Activated T-helper 1 cell treated with anti-CD3 and anti-CD28 coated beads, Interleukin-2, amount 50 U/mL, for 16 hours (primary cell): ENCODE data around the gene LDB3.
"Not testable (repeated sequence)": the region's sequence is repeated elsewhere in the genome, so short reads cannot be mapped to it uniquely, and the experiment has no call there.

ENCODE experiments used
- DNase-seq, 2 donors: peaks; one replicate each; pipeline ENCODE4 v3.0.0-alpha.2; 2020; ENCODE audit warnings: low read depth in 1 of 2, low spot score in 1 of 2

LDB3 gene

GRCh38 chr10:86668297-86669165 lies at the start of gene LDB3:
Gene LDB3, plus strand, starts transcription at chr10:86668511. Its CDS starts 181 bp downstream, at chr10:86668692.
- DNase-seq = no peak

- DNase-seq = no peak
Measured at GRCh38 chr10:86628311-86628710, 40.0 kb upstream of the LDB3 start.

GRCh38 chr10:86630079-86630478 lies 38.2 kb upstream of the LDB3 start:
- DNase-seq = no peak

DNA sequence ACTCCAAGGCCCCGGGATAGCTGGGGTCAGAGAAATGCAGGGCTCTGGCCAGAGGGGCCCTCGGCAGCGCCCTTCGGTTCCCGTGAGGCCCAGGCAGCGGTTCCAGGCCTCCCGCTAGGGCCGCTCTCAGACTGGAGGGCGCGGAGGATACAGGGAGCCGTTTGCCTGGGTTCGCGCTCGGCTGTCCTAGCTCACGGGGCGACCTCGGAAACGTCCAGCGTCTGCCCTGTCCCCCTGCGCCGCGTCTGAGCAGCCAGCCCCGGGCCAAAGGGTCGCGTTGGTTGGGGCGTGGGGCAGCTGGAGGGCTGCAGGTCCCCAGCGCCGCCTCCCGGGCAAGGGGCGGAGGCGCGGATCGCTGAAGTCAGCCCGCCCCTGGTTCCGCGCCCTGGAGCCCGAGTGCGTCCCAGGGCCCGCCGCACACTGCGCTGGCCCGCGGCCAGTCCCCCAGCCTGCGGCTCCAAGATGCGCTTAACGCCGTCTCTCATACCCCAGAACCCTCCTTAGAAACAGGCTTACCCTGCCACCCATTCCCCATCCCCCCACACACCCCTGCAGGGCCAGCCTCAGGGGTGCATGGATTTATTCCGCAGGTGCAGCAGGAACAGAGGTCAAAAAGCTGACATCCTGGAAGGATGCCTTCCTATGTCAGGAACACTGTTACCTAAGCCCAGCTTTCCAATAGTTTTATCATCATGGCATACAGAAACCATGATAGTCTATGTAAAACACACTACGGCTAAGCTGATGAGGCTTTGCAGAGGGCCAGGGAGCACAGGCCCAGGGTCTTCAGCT lies 36.1 kb upstream of the LDB3 start:
- no peak for DNase-seq

GRCh38 chr10:86632951-86633350 lies 35.4 kb upstream of the LDB3 start:
- no peak for DNase-seq

- no peak for DNase-seq
Measured at GRCh38 chr10:86635402-86635801, 32.9 kb upstream of the LDB3 start.

DNA sequence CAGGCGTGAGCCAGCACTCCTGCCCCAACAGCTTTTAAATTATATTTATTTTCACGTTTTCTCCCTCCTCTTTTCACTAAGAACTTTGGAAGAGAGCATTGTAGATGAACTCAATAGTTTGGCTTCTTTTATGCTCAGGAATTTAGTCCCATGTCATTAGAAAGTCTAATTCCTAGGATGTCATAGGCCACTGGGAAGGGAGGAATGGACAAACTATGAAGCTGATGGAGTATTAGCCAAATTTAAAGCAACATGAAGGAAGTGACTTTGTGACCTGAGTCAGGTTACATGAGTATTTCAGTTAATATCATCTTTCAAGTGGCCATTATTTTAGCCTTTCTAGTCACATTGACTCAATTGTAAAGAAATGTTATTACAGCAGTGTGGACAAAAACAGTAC lies 32.0 kb upstream of the LDB3 start:
- no peak for DNase-seq

GRCh38 chr10:86642021-86642420 lies 26.3 kb upstream of the LDB3 start:
- DNase-seq = no peak

DNA sequence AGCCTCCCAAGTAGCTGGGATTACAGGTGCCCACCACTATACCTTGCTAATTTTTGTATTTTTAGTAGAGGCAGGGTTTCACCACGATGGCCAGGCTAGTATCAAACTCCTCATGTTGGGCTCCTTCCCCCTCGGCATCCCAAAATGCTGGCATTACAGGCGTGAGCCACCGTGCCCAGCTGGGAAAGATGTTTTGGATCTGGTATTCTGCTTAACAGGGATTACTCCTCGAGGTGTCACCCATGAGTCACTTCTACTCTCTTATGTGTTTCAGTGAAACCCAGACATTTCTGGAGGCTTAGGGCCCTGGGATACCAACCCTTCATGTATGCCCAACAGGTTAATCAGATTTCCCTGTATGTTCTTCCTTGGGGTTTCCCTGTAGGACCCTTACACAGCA lies 25.8 kb upstream of the LDB3 start:
- no peak for DNase-seq

DNA sequence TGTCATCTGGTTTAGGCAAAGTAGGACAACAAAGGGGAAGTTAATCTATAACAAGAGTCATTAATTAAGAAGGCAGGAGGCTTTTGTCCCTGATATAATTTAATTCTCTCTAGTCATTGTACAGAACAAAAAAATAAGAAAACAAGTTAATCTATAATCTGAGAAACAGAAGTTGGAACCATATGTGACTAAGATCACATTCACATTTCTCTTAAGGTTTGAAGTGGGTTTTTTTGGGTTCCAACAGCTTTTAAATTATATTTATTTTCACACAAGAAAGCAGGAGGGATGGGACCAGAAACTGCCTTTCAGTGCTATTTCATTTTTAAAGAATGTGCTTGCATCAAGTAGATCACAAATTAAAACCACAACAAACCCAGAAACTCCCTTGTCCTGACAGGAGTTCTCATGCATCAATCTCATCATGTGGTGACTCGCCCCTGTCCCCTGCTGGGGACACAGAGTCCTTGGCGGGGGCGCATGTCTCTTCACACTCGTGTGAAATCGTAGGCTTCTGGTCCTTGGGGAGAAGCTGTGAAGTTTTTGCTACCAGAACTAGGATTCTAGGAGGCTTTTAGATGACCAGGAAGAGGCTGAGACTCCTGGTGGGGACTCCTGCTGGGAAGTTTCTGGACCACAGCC lies 24.0 kb upstream of the LDB3 start:
- no peak for DNase-seq

DNA sequence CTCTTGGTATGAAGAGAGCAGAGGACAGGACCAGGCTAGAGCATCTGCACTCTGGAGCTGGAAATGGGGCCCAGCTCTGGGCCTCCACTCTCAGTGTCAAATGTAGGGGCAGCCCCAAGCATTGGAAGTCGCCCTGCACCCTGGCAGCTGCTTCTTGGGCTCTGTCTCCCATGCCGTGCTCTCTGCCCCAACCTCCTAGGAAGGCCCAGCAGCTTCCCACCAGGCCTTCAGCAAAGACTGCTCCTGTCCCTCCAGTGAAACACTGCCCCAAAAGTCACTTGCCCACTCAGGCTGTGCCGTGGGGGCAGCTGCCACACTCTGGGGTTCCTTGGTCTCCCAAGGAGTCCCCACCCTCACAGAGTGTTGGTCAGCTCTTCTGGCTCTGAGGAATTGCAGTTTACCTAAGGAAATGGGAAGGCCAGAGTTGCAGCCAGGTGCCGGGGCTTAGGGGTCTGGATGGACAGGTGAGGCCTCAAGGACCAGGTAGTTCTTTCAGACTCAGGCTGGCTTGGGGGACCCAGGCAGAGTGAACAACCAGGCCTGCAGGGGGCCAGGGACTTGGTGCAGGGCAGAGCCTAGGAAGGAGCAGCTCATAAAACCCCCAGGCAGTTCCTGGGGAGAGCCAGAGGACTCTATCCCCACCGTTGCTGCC lies 23.4 kb upstream of the LDB3 start:
- no peak for DNase-seq

DNA sequence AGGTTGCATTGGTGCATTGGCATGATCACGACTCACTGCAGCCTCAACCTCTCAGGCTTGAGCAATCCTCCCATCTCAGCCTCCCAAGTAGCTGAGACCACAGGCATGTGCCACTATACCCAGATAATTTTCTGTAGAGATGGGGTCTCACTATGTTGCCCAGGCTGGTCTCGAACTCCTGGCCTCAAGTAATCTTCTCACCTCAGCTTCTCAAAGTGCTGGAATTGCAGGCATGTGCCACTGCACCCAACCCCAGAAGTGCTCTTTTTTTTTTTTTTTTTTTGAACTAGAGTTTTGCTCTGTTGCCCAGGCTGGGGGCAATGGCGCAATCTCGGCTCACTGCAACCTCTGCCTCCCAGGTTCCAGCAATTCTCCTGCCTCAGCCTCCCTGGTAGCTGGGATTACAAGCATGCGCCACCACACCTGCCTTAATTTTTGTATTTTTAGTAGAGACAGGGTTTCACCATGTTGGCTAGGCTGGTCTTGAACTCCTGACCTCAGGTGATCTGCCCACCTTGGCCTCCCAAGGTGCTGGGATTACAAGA lies 22.6 kb upstream of the LDB3 start:
- DNase-seq = not testable (repeated sequence)

DNA sequence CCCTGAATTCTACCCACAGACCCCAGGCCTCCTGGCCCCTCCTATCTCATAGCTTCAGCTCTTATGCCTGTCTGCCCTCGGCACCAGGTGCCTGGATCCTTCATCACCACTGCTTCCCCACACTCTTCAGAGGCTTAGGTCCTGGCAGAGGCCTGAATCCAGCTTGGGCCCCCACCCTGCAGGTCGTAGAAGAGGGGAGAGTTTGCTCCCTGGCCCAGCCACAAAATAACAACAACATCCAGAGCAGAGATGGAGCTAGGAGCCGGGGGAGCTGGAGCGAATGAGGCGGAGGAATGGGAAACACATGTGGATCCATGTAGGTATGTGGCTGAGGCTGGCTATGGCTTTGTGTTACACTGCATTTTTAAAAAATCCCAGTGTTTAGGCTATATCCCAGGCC lies 21.8 kb upstream of the LDB3 start:
- no peak for DNase-seq

GRCh38 chr10:86646933-86647332 lies 21.4 kb upstream of the LDB3 start:
- DNase-seq = no peak

DNA sequence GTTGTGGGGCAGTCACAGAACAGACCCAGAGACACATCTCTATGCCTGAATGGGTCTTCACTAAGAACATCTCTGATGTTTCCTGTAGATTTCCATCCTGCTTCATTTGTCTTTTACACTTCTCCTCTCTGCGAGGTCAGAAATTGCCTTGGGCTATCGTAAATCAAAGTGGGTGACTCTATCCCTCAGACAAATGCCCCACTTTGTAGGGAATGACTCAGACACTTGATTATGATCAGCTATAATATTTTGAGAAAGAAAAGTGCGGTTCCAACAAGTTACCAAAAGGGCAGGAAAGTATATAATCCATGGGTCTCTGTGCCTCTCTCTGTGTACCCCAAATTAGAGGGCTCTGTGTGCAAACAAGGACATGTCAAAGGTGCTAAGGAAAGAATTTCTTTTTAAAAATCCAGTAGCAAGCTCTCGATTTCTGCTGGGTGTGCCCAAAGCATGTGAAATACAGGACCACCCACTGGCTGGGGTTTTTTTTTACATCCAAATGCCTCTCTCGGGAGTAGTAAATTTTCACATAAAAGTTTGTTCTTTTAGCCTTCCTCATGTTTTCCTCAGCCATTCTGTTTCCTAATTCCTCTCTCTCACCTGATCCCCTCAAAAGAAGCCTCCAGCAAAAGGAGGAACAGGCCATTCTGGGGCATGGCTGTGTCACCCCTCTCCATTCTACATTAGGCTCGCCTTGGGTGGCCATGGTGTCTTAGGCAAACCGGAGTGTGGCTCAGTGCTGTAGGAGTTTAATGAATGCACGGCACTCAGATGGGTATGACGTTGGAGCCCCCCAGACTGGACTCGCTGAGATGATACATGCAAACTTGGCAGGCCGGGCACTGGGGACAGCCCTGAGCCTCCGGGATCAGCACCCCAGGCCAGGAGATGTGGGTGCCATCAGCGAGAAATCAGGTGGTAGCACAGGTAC lies 20.3 kb upstream of the LDB3 start:
- no peak for DNase-seq

DNA sequence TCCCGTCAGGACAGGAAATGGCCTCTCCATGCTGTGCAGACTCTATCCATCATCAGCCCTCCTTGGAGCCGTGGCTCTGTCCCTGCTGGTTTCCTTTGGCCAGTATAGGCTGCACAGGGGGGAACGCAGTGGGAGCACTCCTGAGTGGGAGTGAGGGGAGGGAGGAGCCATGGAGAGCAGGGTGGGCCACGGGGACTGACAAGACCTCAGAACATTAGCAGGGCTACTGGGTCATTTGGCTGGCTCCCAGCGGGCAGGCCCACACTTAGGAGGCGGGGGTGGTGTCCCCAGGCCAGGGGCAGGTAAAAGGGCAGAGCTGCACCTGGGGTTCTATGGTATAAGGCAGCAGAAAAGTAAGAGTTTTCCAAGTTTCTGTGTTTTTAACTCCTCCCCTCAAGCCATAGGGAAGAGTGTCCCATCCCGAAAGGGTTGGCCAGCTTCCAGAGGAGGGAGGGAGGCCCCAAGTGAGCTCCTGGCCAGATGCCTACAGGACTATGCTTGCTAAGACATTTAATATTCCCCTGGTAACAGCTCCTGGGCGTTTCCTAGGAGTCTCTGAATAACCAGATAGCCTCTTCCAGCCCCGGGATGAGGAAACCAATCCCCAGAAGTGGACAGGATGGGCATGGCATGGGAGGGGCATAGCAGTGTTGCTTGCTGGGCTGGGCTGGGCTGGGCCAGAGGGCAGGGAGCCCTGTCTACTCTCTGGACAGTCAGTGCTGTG lies 19.4 kb upstream of the LDB3 start:
- DNase-seq = no peak

- no peak for DNase-seq
Measured at GRCh38 chr10:86649471-86650150, 18.7 kb upstream of the LDB3 start.

GRCh38 chr10:86650151-86650550 lies 18.2 kb upstream of the LDB3 start:
- no peak for DNase-seq

DNA sequence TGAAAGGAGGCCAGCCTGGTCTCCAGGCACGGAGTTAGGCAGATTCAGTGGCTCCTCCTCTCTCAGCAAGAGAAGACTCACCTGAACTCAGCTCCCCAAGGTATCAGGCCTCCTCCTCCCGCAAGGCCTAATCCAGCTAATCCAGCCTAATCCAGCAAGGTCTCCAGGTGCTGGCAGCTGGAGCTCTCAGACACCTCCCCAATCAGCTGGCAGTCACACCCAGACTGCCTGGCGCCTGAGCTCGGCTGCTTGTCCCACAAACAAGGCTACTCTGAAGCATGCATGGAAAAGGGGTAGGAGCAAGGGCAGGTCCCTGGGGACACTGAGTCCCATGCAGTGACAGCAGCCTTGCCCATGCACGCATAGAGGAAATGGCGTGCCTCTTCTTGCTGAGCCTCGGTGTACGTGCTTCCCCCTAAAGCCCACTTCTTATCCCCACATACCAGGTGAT lies 17.3 kb upstream of the LDB3 start:
- no peak for DNase-seq
